GM12891 (cell line): ENCODE data around the gene NEMP2.

Experiments used
- POLR2A ChIP-seq: IDR thresholded peaks from 2 replicates; pipeline ENCODE4 v1.6.1; 2011; ENCODE audit warnings: low read depth, low read length, control low read depth
- POLR2AphosphoS5 ChIP-seq: IDR thresholded peaks from 2 replicates; pipeline ENCODE4 v1.6.1; 2011; ENCODE audit warnings: low read depth, low read length, control low read depth
- SPI1 ChIP-seq: IDR thresholded peaks from 2 replicates; pipeline ENCODE4 v1.6.1; 2011; ENCODE audit warnings: low read depth, low read length, control low read depth
- TAF1 ChIP-seq: IDR thresholded peaks from 2 replicates; pipeline ENCODE4 v1.6.1; 2011; ENCODE audit warnings: low read depth, low read length, control low read depth

- no peak for TF ChIP-seq POLR2AphosphoS5
- no peak for TF ChIP-seq SPI1
- no peak for TF ChIP-seq POLR2A
- no peak for TF ChIP-seq TAF1
These were observed 26.6 kb upstream of the NEMP2 start for GRCh38 chr2:190561094-190561493.
